HuH-7 (cell line): ENCODE data around the gene SMAD1.
"Not testable (repeated sequence)": the region's sequence is repeated elsewhere in the genome, so short reads cannot be mapped to it uniquely, and the experiment has no call there.

Experiments used
- DNase-seq: peaks from one replicate; pipeline ENCODE4 v3.0.0; 2011; ENCODE audit warnings: low spot score

SMAD1 gene

GRCh38 chr4:145528601-145529000 lies 46.9 kb downstream of the SMAD1 start:
- DNase-seq, result no peak

GRCh38 chr4:145530189-145530588 lies 48.5 kb downstream of the SMAD1 start:
- no peak for DNase-seq

GRCh38 chr4:145530662-145531061 lies 49.0 kb downstream of the SMAD1 start:
- no peak for DNase-seq

- no peak for DNase-seq
These were observed 49.6 kb downstream of the SMAD1 start for GRCh38 chr4:145531223-145531622.

- no peak for DNase-seq
These were observed 50.2 kb downstream of the SMAD1 start for GRCh38 chr4:145531859-145532258.

- DNase-seq, result no peak
These were observed 51.3 kb downstream of the SMAD1 start for GRCh38 chr4:145533001-145533400.

GRCh38 chr4:145533415-145533814 lies 51.8 kb downstream of the SMAD1 start:
- not testable (repeated sequence) for DNase-seq

- no peak for DNase-seq
These were observed 52.3 kb downstream of the SMAD1 start for GRCh38 chr4:145533961-145534360.

- no peak for DNase-seq
These were observed 53.5 kb downstream of the SMAD1 start for GRCh38 chr4:145535202-145535601.

GRCh38 chr4:145536044-145536443 lies 54.4 kb downstream of the SMAD1 start:
- DNase-seq, result no peak

GRCh38 chr4:145538596-145538995 lies 56.9 kb downstream of the SMAD1 start:
- DNase-seq, result no peak

- no peak for DNase-seq
These were observed 58.0 kb downstream of the SMAD1 start for GRCh38 chr4:145539671-145540070.

GRCh38 chr4:145540235-145540634 lies 58.6 kb downstream of the SMAD1 start:
- DNase-seq, result no peak

- no peak for DNase-seq
These were observed 59.7 kb downstream of the SMAD1 start for GRCh38 chr4:145541346-145541745.

GRCh38 chr4:145545031-145545430 lies 63.4 kb downstream of the SMAD1 start:
- DNase-seq, result no peak

GRCh38 chr4:145545538-145546174 lies 64.0 kb downstream of the SMAD1 start:
- DNase-seq, result no peak

- DNase-seq, result no peak
These were observed 64.7 kb downstream of the SMAD1 start for GRCh38 chr4:145546175-145546915.

- DNase-seq, result no peak
These were observed 70.0 kb downstream of the SMAD1 start for GRCh38 chr4:145551660-145552059.

GRCh38 chr4:145552181-145552822 lies 70.6 kb downstream of the SMAD1 start:
- DNase-seq, result no peak

GRCh38 chr4:145553375-145553774 lies 71.7 kb downstream of the SMAD1 start:
- DNase-seq, result no peak

GRCh38 chr4:145554691-145555090 lies 73.0 kb downstream of the SMAD1 start:
- DNase-seq, result no peak

- peak; percentile 44 for DNase-seq
These were observed 76.1 kb downstream of the SMAD1 start for GRCh38 chr4:145557720-145558119.

- no peak for DNase-seq
These were observed 81.8 kb downstream of the SMAD1 start for GRCh38 chr4:145563293-145563985.
